ENCODE results near the gene SCARF1. TPM values are rescaled to one million over a fixed set of nuclear protein-coding genes. Genes with fewer than 3 reads are reported as not detected.
A peak's percentile ranks its signal among the peaks of the same experiment; 100 is the strongest.

The SCARF1 gene
- total RNA-seq, 1 experiment from 2014 or later = 0.73 TPM

- H3K36me3 ChIP-seq (ENCODE audit: low read depth, low read length) = no peaks in the 10 kb centered on the region
- no peaks in the 10 kb centered on the region for H3K4me1 ChIP-seq (ENCODE audit: insufficient read depth, low read length)
- H3F3A ChIP-seq (ENCODE audit: low read length, unreplicated experiment) = no peaks in the 10 kb centered on the region
- H3K79me2 ChIP-seq (ENCODE audit: low read length) = no peaks in the 10 kb centered on the region
- no peaks in the 10 kb centered on the region for H3K9me3 ChIP-seq (ENCODE audit: low read length)
- H3K4me3 ChIP-seq (ENCODE audit: low read length) = no peak overlapping the region
- CTCF ChIA-PET = no interaction called here
- TF ChIP-seq EZH2 (IDR thresholded peaks at IDR 0.05; ENCODE audit: low read length, unreplicated experiment) = no peak
- TF ChIP-seq EZH2phosphoT487 (IDR thresholded peaks at IDR 0.05; ENCODE audit: borderline replicate concordance, low read length) = no peak
- TF ChIP-seq CTCF (conservative IDR thresholded peaks at IDR 0.05; ENCODE audit: low read depth, low read length) = no peak
- H2AFZ ChIP-seq (ENCODE audit: low read length) = no peak overlapping the region
- POLR2A ChIA-PET (ENCODE audit: unreplicated experiment) = no interaction called here
- H4K20me1 ChIP-seq (ENCODE audit: low read length) = no peaks in the 10 kb centered on the region
- H3K27ac ChIP-seq (ENCODE audit: low read length) = no peak overlapping the region
- no TSS peak for BruUV-seq (replicated peaks)
- intact Hi-C loops (cut with micrococcal nuclease) = no loop called here
- H3K27me3 ChIP-seq (ENCODE audit: low read length) = no peaks in the 10 kb centered on the region
- H3K4me2 ChIP-seq (ENCODE audit: low read length) = no peak overlapping the region
- H3K9me2 ChIP-seq (replicated peaks; ENCODE audit: low read length) = no peaks in the 10 kb centered on the region
- no peak overlapping the region for H3K9ac ChIP-seq (ENCODE audit: low read length)
- no peak for ATAC-seq
- no peak for DNase-seq
Observed at GRCh38 chr17:1612400-1612799, 33.1 kb downstream of the SCARF1 start.

DNA sequence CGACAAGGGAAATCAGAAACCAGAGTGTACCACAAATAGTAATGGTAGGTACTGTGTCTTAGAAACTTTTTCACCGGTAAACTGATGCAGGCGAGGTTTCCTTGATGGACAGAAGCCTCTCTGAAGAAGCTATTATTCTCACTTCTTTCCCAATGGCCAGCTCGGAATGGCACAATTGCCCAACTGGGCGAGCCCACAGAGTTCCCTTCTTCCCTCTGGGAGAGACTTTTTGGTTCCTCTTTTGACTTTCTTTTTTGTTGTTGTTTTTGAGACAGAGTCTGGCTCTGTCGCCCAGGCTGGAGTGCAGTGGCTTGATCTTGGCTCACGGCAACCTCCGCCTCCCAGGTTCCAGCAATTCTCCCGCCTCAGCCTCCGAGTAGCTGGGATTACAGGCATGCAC is 33.8 kb downstream of the SCARF1 start:
- intact Hi-C loops (cut with micrococcal nuclease) = no loop called here
- Histone ChIP-seq H3K4me2 (ENCODE audit: low read length) (no peak overlapping the region), H3K9ac (ENCODE audit: low read length) (no peak overlapping the region), H3K4me3 (ENCODE audit: low read length) (no peak overlapping the region), H3K27me3 (ENCODE audit: low read length) (no peaks in the 10 kb centered on the region), H3K36me3 (ENCODE audit: low read depth, low read length) (no peaks in the 10 kb centered on the region), H3K27ac (ENCODE audit: low read length) (no peak overlapping the region), H2AFZ (ENCODE audit: low read length) (no peak overlapping the region), H3F3A (ENCODE audit: low read length, unreplicated experiment) (no peaks in the 10 kb centered on the region), H3K9me3 (ENCODE audit: low read length) (no peaks in the 10 kb centered on the region), H3K9me2 (replicated peaks; ENCODE audit: low read length) (no peaks in the 10 kb centered on the region), H3K4me1 (ENCODE audit: insufficient read depth, low read length) (no peaks in the 10 kb centered on the region), H4K20me1 (ENCODE audit: low read length) (no peaks in the 10 kb centered on the region), H3K79me2 (ENCODE audit: low read length) (no peaks in the 10 kb centered on the region)
- POLR2A ChIA-PET (ENCODE audit: unreplicated experiment) = no interaction called here
- no TSS peak for BruUV-seq (replicated peaks)
- ATAC-seq (no peak), DNase-seq (no peak)
- TF ChIP-seq EZH2 (IDR thresholded peaks at IDR 0.05; ENCODE audit: low read length, unreplicated experiment) (no peak), EZH2phosphoT487 (IDR thresholded peaks at IDR 0.05; ENCODE audit: borderline replicate concordance, low read length) (no peak), CTCF (conservative IDR thresholded peaks at IDR 0.05; ENCODE audit: low read depth, low read length) (no peak)
- CTCF ChIA-PET = no interaction called here

- ATAC-seq (peak; percentile 64), DNase-seq (no peak)
- CTCF ChIA-PET = interaction anchor here (0.6 kb wide), 1 partner anchor 854 kb away, joined by 3 read pairs; no protein-coding TSS in a partner anchor
- H3K4me1 ChIP-seq (ENCODE audit: insufficient read depth, low read length) = no peaks in the 10 kb centered on the region
- TF ChIP-seq EZH2 (IDR thresholded peaks at IDR 0.05; ENCODE audit: low read length, unreplicated experiment) = no peak
- no peak for TF ChIP-seq EZH2phosphoT487 (IDR thresholded peaks at IDR 0.05; ENCODE audit: borderline replicate concordance, low read length)
- TF ChIP-seq CTCF (conservative IDR thresholded peaks at IDR 0.05; ENCODE audit: low read depth, low read length) = no peak
- no peaks in the 10 kb centered on the region for H3K9me3 ChIP-seq (ENCODE audit: low read length)
- no peaks in the 10 kb centered on the region for H3K27me3 ChIP-seq (ENCODE audit: low read length)
- no peak overlapping the region for H3K4me2 ChIP-seq (ENCODE audit: low read length)
- H3K4me3 ChIP-seq (ENCODE audit: low read length) = no peak overlapping the region
- H3K9me2 ChIP-seq (replicated peaks; ENCODE audit: low read length) = no peaks in the 10 kb centered on the region
- no peaks in the 10 kb centered on the region for H3K36me3 ChIP-seq (ENCODE audit: low read depth, low read length)
- H2AFZ ChIP-seq (ENCODE audit: low read length) = no peak overlapping the region
- POLR2A ChIA-PET (ENCODE audit: unreplicated experiment) = no interaction called here
- H3K27ac ChIP-seq (ENCODE audit: low read length) = no peak overlapping the region
- no peak overlapping the region for H3K9ac ChIP-seq (ENCODE audit: low read length)
- no peaks in the 10 kb centered on the region for H3F3A ChIP-seq (ENCODE audit: low read length, unreplicated experiment)
- no peaks in the 10 kb centered on the region for H3K79me2 ChIP-seq (ENCODE audit: low read length)
- intact Hi-C loops (cut with micrococcal nuclease) = no loop called here
- BruUV-seq (replicated peaks) = no TSS peak
- no peaks in the 10 kb centered on the region for H4K20me1 ChIP-seq (ENCODE audit: low read length)
Observed at GRCh38 chr17:1608676-1609075, 36.9 kb downstream of the SCARF1 start.
